HepG2 (cell line): Measurements from ENCODE around the gene PTPRU. TPM values are rescaled to one million over a fixed set of nuclear protein-coding genes. Genes with fewer than 3 reads are reported as not detected.

Experiments used
- FOSL1 ChIP-seq: sonication (generic); formaldehyde crosslinking; IDR thresholded peaks from 2 replicates; pipeline ENCODE4 v1.9.0; 2021; ENCODE audit warnings: missing genetic modification reagents, borderline replicate concordance
- MED1 ChIP-seq: sonication (generic); formaldehyde crosslinking; IDR thresholded peaks from 2 replicates; pipeline ENCODE4 v1.4.0; 2020; ENCODE audit warnings: missing genetic modification reagents
- ZMYM3 ChIP-seq: sonication (generic); formaldehyde crosslinking; IDR thresholded peaks from 2 replicates; pipeline ENCODE4 v1.5.1; 2020; ENCODE audit warnings: mild to moderate bottlenecking, missing genetic modification reagents
- ZNF121 ChIP-seq: sonication (generic); formaldehyde crosslinking; IDR thresholded peaks from 2 replicates; pipeline ENCODE4 v1.5.0; 2020; ENCODE audit warnings: mild to moderate bottlenecking, missing genetic modification reagents
- ZNF180 ChIP-seq: sonication (generic); formaldehyde crosslinking; IDR thresholded peaks from 2 replicates; pipeline ENCODE4 v1.4.0; 2020; ENCODE audit warnings: low read depth, missing genetic modification reagents, borderline replicate concordance
- polyA plus RNA-seq, 8 experiments: library from polyadenylated mRNA; depleted of rRNA in 3 of 8; stranded (reverse) in 7 of 8; unstranded in 1 of 8; fragments of >200 nt; fragmentation: Illumina TruSeq in 4 of 8; extraction: Trizol in 4 of 8; gene quantifications; 2 replicates each; pipeline versions ENCODE4 v1.2.1 to v1.2.3, GENCODE V29; 2011 to 2016; ENCODE audit warnings: low read depth in 4 of 8, missing spikeins in 1 of 8, mixed read lengths in 1 of 8; ENCODE audit not compliant: insufficient read depth in 1 of 8
- total RNA-seq, 5 experiments: library from RNA; depleted of rRNA; stranded (reverse); fragments of >200 nt; fragmentation: Illumina TruSeq; extraction: Trizol; gene quantifications; 2 replicates each; pipeline ENCODE4 v1.2.3, GENCODE V29; 2016; ENCODE audit warnings: low read depth in 1 of 5
- TF ChIP-seq, protein P1 (sequence below): sonication (generic); formaldehyde crosslinking; IDR thresholded peaks from 2 replicates; pipeline ENCODE4 v1.4.0; 2020; ENCODE audit warnings: missing genetic modification reagents, borderline replicate concordance
- TF ChIP-seq, protein P2 (sequence below): sonication (generic); formaldehyde crosslinking; IDR thresholded peaks from 2 replicates; pipeline ENCODE4 v1.4.0; 2020; ENCODE audit warnings: missing genetic modification reagents, borderline replicate concordance
- TF ChIP-seq, protein P3 (sequence below): sonication (generic); formaldehyde crosslinking; IDR thresholded peaks from 2 replicates; pipeline ENCODE4 v1.8.0; 2022; ENCODE audit warnings: mild to moderate bottlenecking, missing genetic modification reagents, moderate library complexity
- TF ChIP-seq, protein P4 (sequence below): sonication (generic); formaldehyde crosslinking; IDR thresholded peaks from 2 replicates; pipeline ENCODE4 v1.9.0; 2022; ENCODE audit warnings: low read depth, missing genetic modification reagents
- TF ChIP-seq, protein P5 (sequence below): sonication (generic); formaldehyde crosslinking; IDR thresholded peaks from 2 replicates; pipeline ENCODE4 v1.5.0; 2020; ENCODE audit warnings: mild to moderate bottlenecking, missing genetic modification reagents

Gene PTPRU
- total and polyA plus RNA-seq, 2 of the 13 experiments (the other 11 are each of a cell fraction or from before 2014, with no cell fraction given): 21.6 to 22.3 TPM

DNA sequence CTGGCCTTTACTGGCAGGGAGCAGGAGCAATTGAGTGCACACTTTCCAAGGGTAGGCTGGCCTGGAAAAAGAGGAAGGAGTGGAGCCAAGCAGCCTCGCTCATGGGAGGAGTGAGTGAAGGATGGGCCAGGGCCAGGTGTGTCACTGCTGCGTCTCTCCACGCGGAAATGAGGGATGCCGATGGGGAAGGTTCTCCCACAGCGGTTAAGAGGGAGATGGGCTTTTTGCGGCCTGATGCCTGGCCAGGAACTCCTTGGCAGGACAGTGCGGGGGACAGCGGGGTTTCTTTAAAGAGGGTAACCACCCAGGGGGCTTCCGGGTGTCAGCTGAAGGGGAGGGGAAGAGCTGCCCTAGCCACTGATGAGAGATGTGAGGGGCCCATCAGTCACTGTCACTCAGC lies 82.4 kb downstream of the PTPRU start (continued):
- TF ChIP-seq, protein P1, sequence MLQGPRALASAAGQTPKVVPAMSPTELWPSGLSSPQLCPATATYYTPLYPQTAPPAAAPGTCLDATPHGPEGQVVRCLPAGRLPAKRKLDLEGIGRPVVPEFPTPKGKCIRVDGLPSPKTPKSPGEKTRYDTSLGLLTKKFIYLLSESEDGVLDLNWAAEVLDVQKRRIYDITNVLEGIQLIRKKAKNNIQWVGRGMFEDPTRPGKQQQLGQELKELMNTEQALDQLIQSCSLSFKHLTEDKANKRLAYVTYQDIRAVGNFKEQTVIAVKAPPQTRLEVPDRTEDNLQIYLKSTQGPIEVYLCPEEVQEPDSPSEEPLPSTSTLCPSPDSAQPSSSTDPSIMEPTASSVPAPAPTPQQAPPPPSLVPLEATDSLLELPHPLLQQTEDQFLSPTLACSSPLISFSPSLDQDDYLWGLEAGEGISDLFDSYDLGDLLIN (CRISPR knock-in tag): no peak
- TF ChIP-seq, protein P2, sequence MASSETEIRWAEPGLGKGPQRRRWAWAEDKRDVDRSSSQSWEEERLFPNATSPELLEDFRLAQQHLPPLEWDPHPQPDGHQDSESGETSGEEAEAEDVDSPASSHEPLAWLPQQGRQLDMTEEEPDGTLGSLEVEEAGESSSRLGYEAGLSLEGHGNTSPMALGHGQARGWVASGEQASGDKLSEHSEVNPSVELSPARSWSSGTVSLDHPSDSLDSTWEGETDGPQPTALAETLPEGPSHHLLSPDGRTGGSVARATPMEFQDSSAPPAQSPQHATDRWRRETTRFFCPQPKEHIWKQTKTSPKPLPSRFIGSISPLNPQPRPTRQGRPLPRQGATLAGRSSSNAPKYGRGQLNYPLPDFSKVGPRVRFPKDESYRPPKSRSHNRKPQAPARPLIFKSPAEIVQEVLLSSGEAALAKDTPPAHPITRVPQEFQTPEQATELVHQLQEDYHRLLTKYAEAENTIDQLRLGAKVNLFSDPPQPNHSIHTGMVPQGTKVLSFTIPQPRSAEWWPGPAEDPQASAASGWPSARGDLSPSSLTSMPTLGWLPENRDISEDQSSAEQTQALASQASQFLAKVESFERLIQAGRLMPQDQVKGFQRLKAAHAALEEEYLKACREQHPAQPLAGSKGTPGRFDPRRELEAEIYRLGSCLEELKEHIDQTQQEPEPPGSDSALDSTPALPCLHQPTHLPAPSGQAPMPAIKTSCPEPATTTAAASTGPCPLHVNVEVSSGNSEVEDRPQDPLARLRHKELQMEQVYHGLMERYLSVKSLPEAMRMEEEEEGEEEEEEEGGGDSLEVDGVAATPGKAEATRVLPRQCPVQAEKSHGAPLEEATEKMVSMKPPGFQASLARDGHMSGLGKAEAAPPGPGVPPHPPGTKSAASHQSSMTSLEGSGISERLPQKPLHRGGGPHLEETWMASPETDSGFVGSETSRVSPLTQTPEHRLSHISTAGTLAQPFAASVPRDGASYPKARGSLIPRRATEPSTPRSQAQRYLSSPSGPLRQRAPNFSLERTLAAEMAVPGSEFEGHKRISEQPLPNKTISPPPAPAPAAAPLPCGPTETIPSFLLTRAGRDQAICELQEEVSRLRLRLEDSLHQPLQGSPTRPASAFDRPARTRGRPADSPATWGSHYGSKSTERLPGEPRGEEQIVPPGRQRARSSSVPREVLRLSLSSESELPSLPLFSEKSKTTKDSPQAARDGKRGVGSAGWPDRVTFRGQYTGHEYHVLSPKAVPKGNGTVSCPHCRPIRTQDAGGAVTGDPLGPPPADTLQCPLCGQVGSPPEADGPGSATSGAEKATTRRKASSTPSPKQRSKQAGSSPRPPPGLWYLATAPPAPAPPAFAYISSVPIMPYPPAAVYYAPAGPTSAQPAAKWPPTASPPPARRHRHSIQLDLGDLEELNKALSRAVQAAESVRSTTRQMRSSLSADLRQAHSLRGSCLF (CRISPR knock-in tag): no peak
- TF ChIP-seq ZMYM3 (CRISPR knock-in tag) (no peak), FOSL1 (CRISPR knock-in tag) (no peak), ZNF121 (CRISPR knock-in tag) (no peak), MED1 (CRISPR knock-in tag) (no peak), ZNF180 (no peak)
- TF ChIP-seq, protein P3, sequence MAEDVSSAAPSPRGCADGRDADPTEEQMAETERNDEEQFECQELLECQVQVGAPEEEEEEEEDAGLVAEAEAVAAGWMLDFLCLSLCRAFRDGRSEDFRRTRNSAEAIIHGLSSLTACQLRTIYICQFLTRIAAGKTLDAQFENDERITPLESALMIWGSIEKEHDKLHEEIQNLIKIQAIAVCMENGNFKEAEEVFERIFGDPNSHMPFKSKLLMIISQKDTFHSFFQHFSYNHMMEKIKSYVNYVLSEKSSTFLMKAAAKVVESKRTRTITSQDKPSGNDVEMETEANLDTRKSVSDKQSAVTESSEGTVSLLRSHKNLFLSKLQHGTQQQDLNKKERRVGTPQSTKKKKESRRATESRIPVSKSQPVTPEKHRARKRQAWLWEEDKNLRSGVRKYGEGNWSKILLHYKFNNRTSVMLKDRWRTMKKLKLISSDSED: no peak
- TF ChIP-seq, protein P4, sequence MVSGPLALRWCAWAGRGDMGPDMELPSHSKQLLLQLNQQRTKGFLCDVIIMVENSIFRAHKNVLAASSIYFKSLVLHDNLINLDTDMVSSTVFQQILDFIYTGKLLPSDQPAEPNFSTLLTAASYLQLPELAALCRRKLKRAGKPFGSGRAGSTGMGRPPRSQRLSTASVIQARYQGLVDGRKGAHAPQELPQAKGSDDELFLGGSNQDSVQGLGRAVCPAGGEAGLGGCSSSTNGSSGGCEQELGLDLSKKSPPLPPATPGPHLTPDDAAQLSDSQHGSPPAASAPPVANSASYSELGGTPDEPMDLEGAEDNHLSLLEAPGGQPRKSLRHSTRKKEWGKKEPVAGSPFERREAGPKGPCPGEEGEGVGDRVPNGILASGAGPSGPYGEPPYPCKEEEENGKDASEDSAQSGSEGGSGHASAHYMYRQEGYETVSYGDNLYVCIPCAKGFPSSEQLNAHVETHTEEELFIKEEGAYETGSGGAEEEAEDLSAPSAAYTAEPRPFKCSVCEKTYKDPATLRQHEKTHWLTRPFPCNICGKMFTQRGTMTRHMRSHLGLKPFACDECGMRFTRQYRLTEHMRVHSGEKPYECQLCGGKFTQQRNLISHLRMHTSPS (CRISPR knock-in tag): no peak
- TF ChIP-seq, protein P5, sequence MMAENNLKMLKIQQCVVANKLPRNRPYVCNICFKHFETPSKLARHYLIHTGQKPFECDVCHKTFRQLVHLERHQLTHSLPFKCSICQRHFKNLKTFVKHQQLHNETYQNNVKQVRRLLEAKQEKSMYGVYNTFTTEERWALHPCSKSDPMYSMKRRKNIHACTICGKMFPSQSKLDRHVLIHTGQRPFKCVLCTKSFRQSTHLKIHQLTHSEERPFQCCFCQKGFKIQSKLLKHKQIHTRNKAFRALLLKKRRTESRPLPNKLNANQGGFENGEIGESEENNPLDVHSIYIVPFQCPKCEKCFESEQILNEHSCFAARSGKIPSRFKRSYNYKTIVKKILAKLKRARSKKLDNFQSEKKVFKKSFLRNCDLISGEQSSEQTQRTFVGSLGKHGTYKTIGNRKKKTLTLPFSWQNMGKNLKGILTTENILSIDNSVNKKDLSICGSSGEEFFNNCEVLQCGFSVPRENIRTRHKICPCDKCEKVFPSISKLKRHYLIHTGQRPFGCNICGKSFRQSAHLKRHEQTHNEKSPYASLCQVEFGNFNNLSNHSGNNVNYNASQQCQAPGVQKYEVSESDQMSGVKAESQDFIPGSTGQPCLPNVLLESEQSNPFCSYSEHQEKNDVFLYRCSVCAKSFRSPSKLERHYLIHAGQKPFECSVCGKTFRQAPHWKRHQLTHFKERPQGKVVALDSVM (CRISPR knock-in tag): no peak
- TF ChIP-seq, all 625 proteins: peak for 0
